Karpas-422 (cell line): ENCODE results near the gene PYY. TPM values are rescaled to one million over a fixed set of nuclear protein-coding genes. Genes with fewer than 3 reads are reported as not detected.

Source experiments
- DNase-seq: peaks from one replicate; pipeline ENCODE4 v3.0.0-alpha.2; 2015
- H2AFZ ChIP-seq: fragments of 200-600 bp; sonication (generic); 2 replicates; pipeline ENCODE4 v1.6.1; 2014; ENCODE audit warnings: antibody characterized with exemption, low read length, mixed read lengths
- H3K27ac ChIP-seq: fragments of 200-600 bp; sonication (generic); 2 replicates; pipeline ENCODE4 v1.5.1; 2014; ENCODE audit warnings: mild to moderate bottlenecking, low read length, moderate library complexity
- H3K27me3 ChIP-seq: fragments of 200-600 bp; sonication (generic); 2 replicates; pipeline ENCODE4 v1.6.1; 2014; ENCODE audit warnings: low read length, mixed read lengths
- H3K36me3 ChIP-seq: fragments of 200-600 bp; sonication (generic); 2 replicates; pipeline ENCODE4 v1.6.1; 2014; ENCODE audit warnings: low read length, mixed read lengths; ENCODE audit not compliant: insufficient read depth
- H3K4me1 ChIP-seq: fragments of 200-600 bp; sonication (generic); 2 replicates; pipeline ENCODE4 v1.6.1; 2014; ENCODE audit warnings: mild to moderate bottlenecking, low read length, mixed read lengths
- H3K4me2 ChIP-seq: fragments of 200-600 bp; sonication (generic); 2 replicates; pipeline ENCODE4 v1.6.1; 2014; ENCODE audit warnings: low read length, low read depth, mild to moderate bottlenecking; ENCODE audit not compliant: poor library complexity, severe bottlenecking
- H3K4me3 ChIP-seq: fragments of 200-600 bp; sonication (generic); 2 replicates; pipeline ENCODE4 v1.5.1; 2014; ENCODE audit warnings: mild to moderate bottlenecking, antibody characterized with exemption, low read length, mixed read lengths
- H3K79me2 ChIP-seq: fragments of 200-600 bp; sonication (generic); 2 replicates; pipeline ENCODE4 v1.6.1; 2014; ENCODE audit warnings: mild to moderate bottlenecking, low read length, mixed read lengths
- H3K9ac ChIP-seq: fragments of 200-600 bp; sonication (generic); 2 replicates; pipeline ENCODE4 v1.6.0; 2014; ENCODE audit warnings: low read length
- H3K9me2 ChIP-seq: fragments of 200-600 bp; sonication (generic), shearing (Covaris generic); replicated peaks from 2 replicates; pipeline ENCODE4 v1.6.0; 2014; ENCODE audit warnings: mild to moderate bottlenecking, low read length, moderate library complexity; ENCODE audit not compliant: insufficient read depth
- H3K9me3 ChIP-seq: fragments of 300-700, 200-600 bp; sonication (generic); 2 replicates; pipeline ENCODE4 v1.6.1; 2014; ENCODE audit warnings: low read length, mixed read lengths
- H4K20me1 ChIP-seq: fragments of 200-600 bp; sonication (generic); 2 replicates; pipeline ENCODE4 v1.6.1; 2014; ENCODE audit warnings: mild to moderate bottlenecking, antibody characterized with exemption, low read length, low read depth; ENCODE audit not compliant: insufficient read depth
- total RNA-seq: library from RNA; depleted of rRNA; stranded (reverse); fragments of >200 nt; shearing (Covaris generic); gene quantifications from 2 replicates; pipeline ENCODE4 v1.2.3, GENCODE V29; 2014; ENCODE audit warnings: low replicate concordance; rRNA removed

The PYY gene
- total RNA-seq, 1 experiment from 2014 or later = not detected

DNA sequence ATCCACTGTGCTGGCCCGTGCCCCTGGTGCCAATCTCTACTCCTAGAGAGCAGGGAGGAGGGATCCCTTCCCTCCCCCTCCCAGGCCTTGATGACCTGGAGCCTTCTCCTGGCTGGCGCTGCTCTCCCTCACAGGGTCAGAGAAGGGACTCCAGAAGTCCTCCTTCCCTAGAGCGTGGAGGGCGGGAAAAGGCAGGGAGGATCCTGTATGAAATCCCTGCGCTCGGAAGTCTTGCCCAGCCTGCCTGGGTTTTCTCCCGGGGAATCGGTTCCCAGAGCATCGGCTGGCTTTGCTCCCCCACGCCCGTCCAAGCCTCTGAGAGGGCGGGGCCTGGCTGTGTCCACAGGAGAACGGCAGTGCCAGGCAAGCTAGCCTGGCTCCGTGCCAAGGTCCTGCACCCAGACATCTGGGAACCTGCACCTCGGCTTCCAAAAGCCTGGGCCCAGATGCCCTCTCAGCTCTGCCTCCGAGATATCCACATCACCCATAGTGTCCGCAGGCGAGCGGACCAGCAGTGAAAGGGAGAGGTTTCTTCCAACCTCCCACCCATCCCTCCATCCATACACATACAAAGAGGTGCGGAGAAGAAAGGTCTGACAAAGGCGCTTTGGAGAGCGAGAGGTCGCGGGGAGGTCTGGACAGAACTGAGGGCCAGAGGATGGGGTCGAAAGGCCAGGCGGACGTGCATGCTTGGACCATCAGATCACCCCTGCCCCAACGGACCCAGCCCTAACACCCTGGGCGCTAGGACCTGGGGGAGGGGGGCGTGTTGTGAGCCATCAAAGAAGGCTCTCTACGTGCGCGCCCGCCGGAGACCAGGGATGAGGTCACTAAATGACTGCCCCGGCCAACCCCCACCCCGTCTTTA, 47.5 kb downstream of the PYY start:
- Histone ChIP-seq H3K9me3 (no peaks in the 10 kb centered on the region), H3K79me2 (no peaks in the 10 kb centered on the region), H3K4me1 (peaks cover 15% of the 10 kb centered on the region), H3K9me2 (no peaks in the 10 kb centered on the region), H3K4me2 (no peak overlapping the region), H3K9ac (no peak overlapping the region), H2AFZ (no peak overlapping the region), H4K20me1 (0 out of 2 replicates have a peak, but pooled peaks cover 4% of the 10 kb centered on the region), H3K36me3 (no peaks in the 10 kb centered on the region), H3K27me3 (no peaks in the 10 kb centered on the region), H3K27ac (no peak overlapping the region), H3K4me3 (no peak overlapping the region)
- no peak for DNase-seq

DNA sequence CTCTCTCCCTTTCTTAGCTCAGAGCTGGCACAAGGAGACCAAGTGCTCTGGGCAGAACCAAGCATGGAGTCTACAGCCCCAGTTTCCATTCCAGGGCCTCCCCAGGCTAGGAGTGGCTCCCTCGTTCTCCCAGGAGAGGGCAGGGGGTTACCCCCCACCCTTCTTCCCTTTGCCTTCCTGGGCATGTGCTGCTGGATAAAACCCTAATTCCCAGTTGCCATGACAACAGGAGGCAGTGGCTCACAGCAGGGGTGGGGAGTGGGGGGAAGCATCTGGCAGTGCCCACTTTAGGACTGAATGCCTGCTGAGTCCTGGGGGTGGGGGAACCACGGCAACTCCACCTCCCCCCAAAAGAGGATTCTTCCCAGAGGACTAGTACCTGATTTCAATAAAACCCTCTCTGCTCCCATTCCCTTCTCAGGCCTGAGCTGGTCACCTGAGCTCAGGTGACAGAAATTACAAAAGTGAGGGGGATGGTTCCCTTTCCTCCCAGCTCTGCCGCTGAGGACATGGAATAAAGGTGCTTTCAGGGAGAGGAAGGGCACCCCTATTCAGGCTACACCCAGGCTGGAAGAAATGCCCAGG, 48.2 kb downstream of the PYY start:
- Histone ChIP-seq H3K4me2 (no peak overlapping the region), H3K27me3 (no peaks in the 10 kb centered on the region)

More for the DNA sequence above, 48.2 kb downstream of the PYY start:
- no peak overlapping the region for H3K9ac ChIP-seq
- H3K36me3 ChIP-seq = no peaks in the 10 kb centered on the region
- peaks cover 15% of the 10 kb centered on the region for H3K4me1 ChIP-seq
- H3K9me2 ChIP-seq = no peaks in the 10 kb centered on the region
- H4K20me1 ChIP-seq = 0 out of 2 replicates have a peak, but pooled peaks cover 4% of the 10 kb centered on the region
- no peaks in the 10 kb centered on the region for H3K9me3 ChIP-seq
- no peak overlapping the region for H3K27ac ChIP-seq
- H2AFZ ChIP-seq = no peak overlapping the region
- no peaks in the 10 kb centered on the region for H3K79me2 ChIP-seq
- no peak for DNase-seq
- no peak overlapping the region for H3K4me3 ChIP-seq

Other genes with a start within 250 kb of the PYY start
- not detected in 2 replicates for gene SOST, start 195.1 kb downstream of the PYY start, total RNA-seq
- 7.9 and 9.5 TPM in 2 replicates for gene DUSP3, start 175.0 kb downstream of the PYY start, total RNA-seq
- 1.1 TPM in 1 of 2 replicates, not detected in the other for gene CFAP97D1, start 173.5 kb downstream of the PYY start, total RNA-seq
- gene MPP3, start 120.8 kb downstream of the PYY start, total RNA-seq = not detected in 2 replicates
- not detected in 2 replicates for gene CD300LG, start 106.8 kb downstream of the PYY start, total RNA-seq
- not detected in 2 replicates for gene MPP2, start 46.4 kb downstream of the PYY start, total RNA-seq
- gene PPY, start 11.5 kb downstream of the PYY start, total RNA-seq = not detected in 2 replicates
- gene NAGS, start 50.7 kb upstream of the PYY start, total RNA-seq = 2.4 and 4.3 TPM in 2 replicates
- gene TMEM101, start 61.0 kb upstream of the PYY start, total RNA-seq = 26.6 and 42.4 TPM in 2 replicates
- 43.9 and 73.1 TPM in 2 replicates for gene LSM12, start 112.7 kb upstream of the PYY start, total RNA-seq
- gene G6PC3, start 116.8 kb upstream of the PYY start, total RNA-seq = 43.6 and 59.6 TPM in 2 replicates
- 24.4 and 44.2 TPM in 2 replicates for gene HDAC5, start 169.7 kb upstream of the PYY start, total RNA-seq
- 3.7 and 4.6 TPM in 2 replicates for gene HROB, start 188.0 kb upstream of the PYY start, total RNA-seq
- gene ASB16, start 216.8 kb upstream of the PYY start, total RNA-seq = not detected in 2 replicates
- 29.3 and 36.5 TPM in 2 replicates for gene TMUB2, start 233.0 kb upstream of the PYY start, total RNA-seq
- gene ATXN7L3, start 245.9 kb upstream of the PYY start, total RNA-seq = 29.0 and 54.7 TPM in 2 replicates